NOMO-1 treated with dmso at 0.1 percent for 144 hours (cell line): Measurements from ENCODE around the gene NAGK.
"Not testable (repeated sequence)": the region's sequence is repeated elsewhere in the genome, so short reads cannot be mapped to it uniquely, and the experiment has no call there.

ENCODE experiments used
- DNase-seq: peaks from one replicate; lab custom pipeline; 2025; ENCODE audit not compliant: unreplicated experiment; lab: John Stamatoyannopoulos, UW

Gene NAGK

DNA sequence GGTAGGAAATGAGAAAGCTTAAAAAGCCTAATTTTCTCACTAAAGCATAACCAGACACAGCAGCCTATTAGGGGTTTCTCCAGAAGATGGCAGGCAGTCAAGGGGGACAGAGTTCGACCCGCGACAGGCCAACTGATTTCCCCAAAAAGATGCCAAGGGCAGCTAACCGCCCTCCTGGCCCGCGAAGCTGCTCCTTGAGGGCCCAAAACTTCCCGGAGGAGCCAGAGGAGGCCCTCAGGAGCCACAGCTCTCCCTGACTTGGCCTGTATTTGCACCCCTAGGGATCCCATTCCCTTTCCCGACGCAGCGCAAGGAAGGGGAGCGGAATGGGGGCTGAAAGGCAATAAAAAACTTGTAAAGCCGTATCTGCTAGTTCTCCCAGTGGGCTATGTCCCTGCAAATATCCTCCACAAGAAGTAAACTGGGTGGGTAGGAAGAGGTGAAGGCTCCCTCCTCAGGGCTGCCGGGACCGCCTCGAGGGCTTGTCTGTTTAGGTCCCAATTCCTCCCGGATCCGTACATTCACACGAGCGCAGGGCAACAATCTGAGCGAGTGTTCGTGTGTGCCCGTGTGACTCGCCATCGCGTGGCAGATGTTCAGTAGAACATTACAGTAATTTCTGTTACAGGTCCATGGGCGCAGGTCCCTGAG lies 756 bp upstream of the NAGK start:
- DNase-seq, result no peak

DNA sequence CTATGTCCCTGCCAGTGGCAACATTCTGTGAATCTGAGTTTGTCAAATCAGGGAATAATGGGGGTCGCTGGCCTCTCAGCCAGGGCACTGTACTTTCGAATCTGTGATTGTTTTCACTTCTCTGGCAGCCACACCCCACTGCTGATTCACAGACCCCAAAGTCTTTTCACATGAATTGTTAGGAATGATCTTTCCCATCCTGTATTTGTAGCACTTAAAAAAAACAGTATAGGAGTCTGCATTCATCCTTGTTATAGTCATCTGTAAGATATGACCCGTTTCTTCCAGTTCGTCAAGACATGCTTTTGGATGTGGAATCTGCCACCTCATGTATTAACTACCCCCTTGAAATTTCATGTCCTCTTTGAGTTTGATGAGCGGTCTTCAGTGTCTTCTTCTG lies 928 bp downstream of the NAGK start:
- no peak for DNase-seq

DNA sequence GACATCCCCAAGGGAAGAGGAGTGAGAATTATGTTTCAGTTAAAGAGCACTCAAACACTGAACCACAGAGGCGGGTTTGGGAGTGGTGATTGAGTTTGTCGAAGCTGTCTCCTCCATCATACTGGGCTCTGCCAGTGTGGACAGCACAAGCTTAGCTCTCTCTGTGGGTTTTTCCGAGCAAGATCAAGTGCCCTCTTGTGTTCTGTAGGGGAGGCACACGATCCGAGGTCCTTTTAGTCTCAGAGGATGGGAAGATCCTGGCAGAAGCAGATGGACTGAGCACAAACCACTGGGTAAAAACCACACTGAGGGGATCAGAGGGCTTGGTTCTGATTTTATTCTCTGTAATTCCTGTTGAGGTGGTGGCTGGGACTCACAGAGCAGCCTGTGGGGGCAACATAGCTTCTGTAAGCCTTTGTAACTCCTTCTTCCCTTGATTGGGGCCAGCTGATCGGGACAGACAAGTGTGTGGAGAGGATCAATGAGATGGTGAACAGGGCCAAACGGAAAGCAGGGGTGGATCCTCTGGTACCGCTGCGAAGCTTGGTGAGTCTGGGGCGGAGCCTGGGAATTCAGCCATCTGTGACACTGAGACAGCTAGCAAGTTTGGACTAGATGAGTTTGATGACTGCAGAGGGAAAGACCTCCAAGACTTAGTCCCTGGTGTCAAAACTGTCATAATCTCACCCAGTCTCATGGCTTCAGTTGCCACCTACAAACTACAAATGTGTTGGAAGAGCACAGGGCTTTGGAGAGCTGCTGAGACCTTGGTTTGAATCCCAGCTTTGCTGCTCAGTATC lies 2.0 kb downstream of the NAGK start:
- peak; percentile 64 for DNase-seq

DNA sequence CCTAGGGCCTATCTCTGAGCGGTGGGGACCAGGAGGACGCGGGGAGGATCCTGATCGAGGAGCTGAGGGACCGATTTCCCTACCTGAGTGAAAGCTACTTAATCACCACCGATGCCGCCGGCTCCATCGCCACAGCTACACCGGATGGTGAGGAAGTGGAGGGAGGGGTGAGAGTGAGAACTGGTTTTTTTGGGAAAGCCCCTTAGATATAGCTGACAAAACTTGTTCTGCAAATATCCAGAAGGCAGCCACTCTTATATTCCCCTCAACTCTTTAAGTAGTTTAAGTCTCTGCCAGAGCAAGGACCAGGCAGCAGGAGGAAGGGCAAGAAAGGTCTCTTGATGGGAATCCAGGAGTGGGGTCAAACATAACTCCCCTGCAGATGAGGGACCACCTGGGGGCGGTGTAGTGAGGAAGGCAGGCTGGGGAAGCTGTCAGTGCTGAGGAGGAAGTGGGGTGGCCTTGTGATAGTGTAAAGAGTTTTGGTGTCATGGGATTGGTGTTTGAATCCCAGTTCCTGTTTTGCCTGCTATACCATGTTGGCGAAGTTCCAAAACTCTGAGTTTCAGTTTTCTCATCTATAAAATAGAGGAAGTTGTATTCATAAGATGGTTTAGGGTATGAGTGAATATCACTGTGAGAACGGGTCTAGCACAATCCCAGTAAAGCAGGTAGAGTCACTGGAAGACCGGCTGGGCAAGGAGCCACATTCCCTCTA lies 3.4 kb downstream of the NAGK start:
- DNase-seq, result peak; percentile 81

DNA sequence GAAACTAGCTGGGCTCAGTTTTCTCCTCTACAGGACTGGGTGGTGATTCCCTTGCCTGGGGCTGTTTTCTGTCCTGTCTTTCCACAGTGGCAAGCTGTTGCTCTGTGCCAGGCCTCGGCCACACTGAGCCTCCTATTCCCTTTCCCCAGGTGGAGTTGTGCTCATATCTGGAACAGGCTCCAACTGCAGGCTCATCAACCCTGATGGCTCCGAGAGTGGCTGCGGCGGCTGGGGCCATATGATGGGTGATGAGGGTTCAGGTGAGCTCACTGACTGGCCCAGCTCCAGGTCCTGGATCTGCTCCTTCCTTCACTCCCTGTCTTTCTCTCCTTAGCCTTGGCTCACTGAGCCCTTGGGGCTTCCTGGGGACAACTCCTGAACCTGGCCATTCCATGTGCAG lies 4.0 kb downstream of the NAGK start:
- no peak for DNase-seq

DNA sequence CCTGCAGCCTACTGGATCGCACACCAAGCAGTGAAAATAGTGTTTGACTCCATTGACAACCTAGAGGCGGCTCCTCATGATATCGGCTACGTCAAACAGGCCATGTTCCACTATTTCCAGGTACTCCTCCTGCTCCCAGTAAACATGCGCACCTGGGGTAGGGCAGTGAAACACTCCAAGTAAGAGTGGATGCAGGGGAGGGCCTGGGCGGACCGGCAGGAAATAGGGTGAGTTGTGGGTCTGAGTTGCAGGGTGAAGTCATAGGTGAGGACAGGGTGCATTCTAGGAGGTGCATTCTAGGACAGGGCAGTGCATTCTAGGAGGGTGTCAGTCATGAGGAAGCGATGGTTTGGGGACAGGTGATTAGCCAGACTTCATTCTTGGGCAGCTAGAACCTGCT lies 5.0 kb downstream of the NAGK start:
- DNase-seq, result no peak

DNA sequence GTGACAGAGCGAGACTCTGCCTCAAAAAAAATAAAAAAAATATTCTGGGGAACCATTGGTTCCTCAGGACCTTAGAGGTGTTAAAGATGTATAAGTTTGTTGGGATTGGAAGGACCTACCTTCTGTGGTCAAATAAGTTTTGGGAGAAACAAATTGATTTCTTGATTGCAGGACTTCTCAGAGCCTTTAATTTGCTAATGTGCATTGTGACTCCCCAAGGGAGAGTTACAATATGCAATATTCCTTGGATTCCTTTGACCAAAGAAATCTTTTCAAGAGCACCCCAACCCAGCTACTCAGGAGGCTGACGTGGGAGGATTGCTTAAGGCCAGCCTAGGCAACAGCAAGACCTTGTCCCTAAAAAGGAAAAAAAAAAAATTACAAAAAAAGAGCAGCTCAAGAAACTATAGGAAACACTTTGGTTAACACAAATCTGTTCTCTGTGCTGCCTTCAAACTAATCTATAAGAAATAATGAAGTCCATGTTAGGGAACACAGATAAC lies 6.5 kb downstream of the NAGK start:
- DNase-seq, result no peak

DNA sequence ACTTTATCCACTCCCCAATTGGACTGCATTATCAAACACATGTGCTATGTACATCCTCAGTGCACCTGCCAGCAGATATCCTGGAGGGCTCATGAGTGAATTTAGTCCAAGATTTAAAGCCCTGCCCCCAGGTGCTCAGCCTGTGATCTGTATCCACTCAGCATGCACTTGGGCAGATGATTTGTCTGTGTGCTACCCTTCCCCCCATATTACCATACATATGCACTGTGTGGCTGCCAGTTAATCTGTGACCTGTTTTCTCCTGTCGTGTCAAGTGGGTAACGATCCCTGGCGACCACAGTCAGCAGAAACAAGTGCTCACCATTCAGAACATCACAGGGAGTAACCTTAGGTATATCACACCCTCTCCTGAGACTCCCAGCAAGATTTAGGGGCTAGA lies 10.2 kb downstream of the NAGK start:
- DNase-seq, result no peak

DNA sequence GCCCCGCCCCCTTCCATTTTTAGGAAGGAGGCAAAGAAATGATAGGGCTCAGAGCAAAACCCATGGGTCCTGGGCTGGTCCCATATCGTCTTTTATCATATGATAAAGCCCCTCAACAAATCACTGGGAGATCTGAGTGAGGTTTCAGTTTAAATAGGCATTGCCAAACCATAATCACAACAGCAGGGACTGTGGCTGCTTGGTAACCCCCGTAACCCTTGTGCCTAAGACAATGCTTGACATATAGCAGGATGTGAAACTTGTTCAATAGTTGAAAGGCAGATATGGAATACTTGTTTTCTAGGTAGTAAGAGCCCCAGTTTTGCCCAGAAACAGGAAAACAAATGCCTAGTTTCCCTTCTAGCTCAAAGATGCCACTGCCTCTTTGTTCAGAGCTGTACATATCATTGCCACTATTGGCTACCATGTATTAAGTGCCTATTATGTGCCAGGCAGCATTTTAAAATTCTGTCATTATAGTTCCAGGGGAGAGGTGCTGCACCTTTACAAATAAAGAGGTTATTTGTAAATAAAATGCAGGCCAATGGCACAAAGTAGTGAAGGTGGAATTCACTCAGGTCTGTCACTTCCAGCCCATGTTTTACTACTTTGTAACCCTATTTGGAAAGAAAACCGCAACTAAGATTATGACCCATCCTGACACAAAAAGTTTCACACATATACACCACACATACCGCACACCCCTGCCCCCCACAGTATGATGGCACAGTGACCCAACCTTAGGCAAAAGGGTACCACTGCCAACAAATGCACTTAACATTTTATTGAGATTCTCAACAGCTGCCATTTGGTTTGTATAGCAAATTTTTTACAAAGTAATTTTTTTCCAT lies 14.2 kb downstream of the NAGK start:
- no peak for DNase-seq

DNA sequence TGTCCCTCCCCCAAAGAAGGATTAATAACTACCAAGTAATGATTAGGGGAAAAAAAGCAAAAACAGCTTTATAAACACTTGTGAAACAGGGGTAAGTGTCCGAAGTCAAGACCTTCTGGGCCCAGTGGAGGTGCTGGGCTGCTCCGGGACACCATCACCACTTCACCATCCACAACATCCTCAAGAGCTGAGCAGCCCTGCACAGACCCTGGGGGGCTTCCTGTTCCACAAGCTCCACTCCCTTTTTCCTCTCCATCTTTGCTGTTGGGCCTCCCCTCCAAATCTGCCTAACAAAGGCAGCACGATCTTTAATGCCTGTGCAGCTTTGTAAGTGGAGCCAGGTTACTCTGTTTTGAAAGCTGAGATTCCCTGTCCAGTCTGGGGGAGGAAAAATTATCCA lies 14.8 kb downstream of the NAGK start:
- not testable (repeated sequence) for DNase-seq

DNA sequence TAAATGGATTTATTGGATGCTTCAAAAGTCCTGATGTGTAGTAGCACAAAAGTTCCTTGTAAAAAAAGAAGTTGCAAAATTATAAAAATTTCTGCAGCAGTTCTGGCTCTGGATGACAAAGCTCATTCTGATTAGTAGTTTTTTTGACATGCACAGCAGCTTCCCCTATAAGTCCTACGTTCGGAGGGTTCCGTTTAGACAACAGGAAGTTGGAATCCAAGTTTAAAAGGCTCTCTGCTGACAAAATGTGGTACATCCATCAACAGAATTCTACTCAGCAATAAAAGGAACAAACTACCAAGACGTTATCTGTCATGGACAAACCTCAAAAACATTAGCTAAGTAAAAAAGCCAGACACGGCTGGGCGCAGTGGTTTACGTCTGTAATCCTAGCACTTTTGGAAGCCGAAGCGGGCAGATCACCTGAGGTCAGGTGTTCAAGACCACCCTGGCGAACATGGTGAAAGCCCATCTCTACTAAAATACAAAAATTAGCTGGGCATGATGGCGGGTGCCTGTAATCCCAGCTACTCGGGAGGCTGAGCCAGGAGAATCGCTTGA lies 15.4 kb downstream of the NAGK start:
- DNase-seq, result not testable (repeated sequence)

DNA sequence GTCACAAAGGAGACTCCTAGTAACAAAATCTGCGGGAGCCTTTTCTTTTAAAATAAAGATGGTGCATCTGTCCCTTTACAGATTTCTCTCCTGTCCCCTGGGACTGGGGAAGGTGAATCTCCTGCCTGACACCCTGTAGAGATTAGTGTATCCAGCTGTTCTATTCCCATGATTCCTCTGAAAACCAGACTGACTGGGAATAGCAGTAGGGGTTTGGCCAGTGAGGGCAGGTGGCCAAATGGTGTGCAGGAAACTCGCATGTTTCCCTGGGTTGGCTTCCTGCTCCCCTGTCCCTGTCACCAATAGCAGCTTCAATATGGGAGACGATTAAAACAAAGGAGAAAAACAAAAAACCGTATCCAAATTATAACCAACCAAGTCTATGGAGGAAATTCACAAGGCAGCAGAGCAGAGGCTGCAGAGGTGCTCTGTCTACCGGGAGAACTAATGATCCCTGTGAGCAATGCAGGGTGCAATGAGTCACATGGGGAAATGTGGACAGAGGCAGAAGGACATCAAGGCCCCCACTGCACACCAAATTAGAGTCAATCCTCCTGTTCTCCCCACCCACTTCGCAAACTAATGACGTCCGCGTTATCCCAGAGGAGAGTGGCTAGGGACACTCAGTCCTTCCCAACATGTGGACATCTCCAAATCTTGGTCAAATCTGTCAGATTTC lies 17.0 kb downstream of the NAGK start:
- not testable (repeated sequence) for DNase-seq

DNA sequence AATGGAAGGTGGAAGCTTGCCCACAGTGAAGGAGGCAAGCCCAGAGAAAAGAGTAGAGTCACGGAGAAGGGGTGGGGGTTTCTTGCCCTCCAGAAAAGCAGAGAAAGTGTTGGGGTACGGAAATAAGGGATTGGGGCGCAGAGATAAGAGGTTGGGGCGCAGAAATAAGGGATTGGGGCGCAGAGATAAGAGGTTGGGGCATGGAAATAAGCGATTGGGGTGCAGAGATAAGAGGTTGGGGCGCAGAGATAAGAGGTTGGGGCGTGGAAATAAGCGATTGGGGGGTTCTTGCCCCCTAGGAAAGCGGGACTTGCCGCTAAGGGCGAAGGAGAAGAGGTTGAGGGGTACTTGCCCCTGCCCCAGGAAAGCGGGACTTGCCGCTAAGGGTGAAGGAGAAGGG lies 21.0 kb downstream of the NAGK start:
- not testable (repeated sequence) for DNase-seq

DNA sequence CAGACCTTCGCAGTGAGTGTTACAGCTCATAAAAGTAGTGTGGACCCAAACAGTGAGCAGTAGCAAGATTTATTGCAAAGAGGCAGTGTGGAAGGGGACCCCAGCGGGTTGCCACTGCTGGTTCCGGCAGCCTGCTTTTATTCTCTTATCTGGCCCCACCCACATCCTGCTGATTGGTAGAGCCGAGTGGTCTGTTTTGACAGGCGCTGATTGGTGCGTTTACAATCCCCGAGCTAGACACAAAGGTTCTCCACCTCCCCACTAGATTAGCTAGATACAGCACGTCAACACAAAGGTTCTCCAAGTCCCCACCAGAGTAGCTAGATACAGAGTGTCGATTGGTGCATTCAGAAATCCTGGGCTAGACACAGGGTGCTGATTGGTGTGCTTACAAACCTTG lies 23.4 kb downstream of the NAGK start:
- not testable (repeated sequence) for DNase-seq

DNA sequence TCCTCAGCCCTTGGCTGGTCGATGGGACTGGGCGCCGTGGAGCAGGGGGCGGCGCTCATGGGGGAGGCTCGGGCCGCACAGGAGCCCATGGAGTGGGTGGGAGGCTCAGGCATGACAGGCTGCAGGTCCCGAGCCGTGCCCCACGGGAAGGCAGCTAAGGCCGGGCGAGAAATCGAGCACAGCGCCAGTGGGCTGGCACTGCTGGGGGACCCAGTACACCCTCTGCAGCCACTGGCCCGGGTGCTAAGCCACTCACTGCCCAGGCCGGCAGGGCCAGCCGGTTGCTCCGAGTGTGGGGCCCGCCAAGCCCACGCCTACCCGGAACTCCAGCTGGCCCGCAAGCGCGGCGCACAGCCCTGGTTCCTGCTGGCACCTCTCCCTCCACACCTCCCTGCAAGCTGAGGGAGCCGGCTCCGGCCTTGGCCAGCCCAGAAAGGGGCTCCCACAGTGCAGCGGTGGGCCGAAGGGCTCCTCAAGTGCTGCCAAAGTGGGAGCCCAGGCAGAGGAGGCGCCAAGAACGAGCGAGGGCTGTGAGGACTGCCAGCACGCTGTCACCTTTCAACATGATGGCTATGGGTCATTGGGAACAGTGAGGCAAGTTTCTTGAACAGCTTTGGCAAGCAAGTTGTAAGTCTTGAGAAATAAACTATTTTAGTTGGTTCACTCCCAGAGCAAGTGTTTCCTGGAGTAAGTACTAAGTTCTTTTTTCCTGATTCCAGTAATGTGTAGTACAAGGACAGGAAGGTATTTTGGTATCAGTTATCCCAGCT lies 24.2 kb downstream of the NAGK start:
- DNase-seq, result not testable (repeated sequence)

DNA sequence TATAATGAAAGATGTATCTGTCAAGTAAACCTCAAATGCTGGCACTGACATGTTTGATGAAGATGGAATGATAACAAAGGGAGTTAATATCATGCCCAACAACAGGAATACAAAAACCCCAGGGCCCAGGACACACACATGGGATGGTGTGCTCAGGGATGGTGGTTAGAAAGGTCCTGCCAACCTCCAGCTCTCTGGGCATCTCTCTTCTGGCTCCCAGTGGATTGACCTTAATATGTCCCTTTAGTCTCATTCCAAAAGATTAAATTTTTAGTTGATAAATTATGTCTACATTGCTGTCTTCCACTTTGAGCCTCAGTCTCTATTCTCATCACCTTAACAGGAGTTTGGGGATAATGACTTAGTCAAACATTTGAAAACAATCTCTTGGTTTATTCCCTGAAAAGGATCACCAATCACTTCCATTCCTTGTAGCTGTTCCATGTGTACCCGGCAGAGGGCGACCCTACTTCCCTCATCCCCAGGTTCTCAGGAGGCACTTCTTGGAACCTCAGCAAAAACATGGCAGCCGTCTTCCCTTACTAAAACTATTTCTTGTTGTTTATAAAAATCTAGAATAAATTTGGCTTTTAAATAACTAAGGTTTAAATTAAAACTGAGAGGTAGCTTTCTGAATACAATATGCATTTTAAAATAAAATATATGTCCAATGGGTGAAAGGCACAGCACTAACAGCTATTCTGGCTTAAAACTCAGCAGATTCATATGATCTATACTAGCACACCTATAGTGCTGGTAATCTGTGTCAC lies 31.9 kb downstream of the NAGK start:
- DNase-seq, result peak; percentile 9

DNA sequence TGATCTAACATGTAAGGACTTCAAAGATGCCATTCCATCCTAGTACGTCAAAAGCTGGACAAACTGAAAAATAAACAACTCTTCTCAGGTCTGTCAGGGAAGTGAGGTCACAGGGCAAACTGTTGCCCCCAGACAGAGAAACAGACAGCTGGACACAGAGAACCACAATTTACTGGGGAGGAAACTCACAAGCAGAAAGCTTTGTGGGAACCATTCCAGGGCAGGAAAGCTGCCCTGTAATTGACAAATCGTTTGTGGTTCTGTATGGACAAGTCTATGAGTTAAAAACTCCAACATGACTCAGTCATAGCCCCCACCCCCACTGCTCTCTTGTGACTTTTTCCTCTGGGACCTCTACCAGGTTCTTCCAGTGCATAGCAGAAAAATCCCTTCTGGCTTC lies 33.2 kb downstream of the NAGK start:
- DNase-seq, result no peak

DNA sequence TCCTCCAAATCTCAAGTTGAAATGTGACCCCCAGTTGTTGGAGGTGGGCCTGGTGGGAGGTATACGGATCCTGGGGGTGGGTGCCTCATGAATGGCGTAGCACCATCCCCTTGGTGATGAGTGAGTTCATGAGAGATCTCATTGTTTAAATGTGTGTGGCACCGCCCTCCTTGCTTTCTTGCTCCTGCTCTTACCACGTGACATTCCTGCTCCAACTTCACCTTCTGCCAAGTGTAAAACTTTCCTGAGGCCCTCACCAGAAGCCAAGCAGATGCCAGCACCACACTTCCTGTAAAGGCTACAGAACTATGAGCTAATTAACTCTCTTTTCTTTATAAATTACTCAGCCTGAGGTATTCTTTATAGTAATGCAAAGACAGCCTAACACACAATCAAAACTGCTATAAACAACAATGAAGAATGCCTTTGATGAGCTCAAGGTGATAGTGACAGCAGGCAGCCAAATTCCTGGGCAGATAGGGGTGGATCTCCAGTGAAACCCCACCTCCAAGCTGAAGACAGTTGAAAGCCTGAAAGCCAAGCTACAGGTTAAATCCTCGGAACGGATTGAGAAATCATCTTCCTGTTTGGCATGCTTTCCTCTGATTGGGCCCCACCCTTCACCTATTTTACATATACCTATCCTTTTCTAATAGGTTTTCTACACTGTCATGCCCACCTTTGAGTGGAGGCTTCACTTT lies 34.7 kb downstream of the NAGK start:
- no peak for DNase-seq
